ENCODE measurements around the gene PDF.
"Not testable (repeated sequence)": the region's sequence is repeated elsewhere in the genome, so short reads cannot be mapped to it uniquely, and the experiment has no call there.

DNA sequence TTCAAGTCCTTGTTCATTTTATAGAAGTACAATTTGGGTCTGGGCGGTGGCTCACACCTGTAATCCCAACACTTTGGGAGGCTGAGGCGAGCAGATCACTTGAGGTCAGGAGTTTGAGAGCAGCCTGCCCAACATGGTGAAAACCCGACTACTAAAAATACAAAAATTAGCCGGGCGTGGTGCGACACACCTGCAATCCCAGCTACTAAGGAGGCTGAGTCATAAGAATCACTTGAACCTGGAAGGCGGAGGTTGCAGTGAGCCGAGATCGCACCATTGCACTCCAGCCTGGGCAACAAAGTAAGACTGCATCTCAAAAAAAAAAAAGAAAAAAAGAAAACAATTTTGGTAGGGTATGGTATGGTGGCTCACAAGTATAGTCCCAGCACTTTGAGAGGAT is 29.7 kb upstream of the PDF start:
- TF ChIP-seq POLR2A (IDR thresholded peaks at IDR 0.05), result not testable (repeated sequence)
- TF ChIP-seq, protein P1, sequence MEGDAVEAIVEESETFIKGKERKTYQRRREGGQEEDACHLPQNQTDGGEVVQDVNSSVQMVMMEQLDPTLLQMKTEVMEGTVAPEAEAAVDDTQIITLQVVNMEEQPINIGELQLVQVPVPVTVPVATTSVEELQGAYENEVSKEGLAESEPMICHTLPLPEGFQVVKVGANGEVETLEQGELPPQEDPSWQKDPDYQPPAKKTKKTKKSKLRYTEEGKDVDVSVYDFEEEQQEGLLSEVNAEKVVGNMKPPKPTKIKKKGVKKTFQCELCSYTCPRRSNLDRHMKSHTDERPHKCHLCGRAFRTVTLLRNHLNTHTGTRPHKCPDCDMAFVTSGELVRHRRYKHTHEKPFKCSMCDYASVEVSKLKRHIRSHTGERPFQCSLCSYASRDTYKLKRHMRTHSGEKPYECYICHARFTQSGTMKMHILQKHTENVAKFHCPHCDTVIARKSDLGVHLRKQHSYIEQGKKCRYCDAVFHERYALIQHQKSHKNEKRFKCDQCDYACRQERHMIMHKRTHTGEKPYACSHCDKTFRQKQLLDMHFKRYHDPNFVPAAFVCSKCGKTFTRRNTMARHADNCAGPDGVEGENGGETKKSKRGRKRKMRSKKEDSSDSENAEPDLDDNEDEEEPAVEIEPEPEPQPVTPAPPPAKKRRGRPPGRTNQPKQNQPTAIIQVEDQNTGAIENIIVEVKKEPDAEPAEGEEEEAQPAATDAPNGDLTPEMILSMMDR (IDR thresholded peaks at IDR 0.05), result not testable (repeated sequence)
